ENCODE data around the gene RNF175.

RNF175 gene

GRCh38 chr4:153784166-153784699, 24.4 kb upstream of the RNF175 start:
- DNase-seq, result no peak

- no peak for DNase-seq
Observed at GRCh38 chr4:153782581-153782980, 22.8 kb upstream of the RNF175 start.

- DNase-seq, result no peak
Observed at GRCh38 chr4:153781717-153782416, 22.0 kb upstream of the RNF175 start.

GRCh38 chr4:153781280-153781679, 21.5 kb upstream of the RNF175 start:
- DNase-seq, result no peak

GRCh38 chr4:153780876-153781275, 21.1 kb upstream of the RNF175 start:
- DNase-seq, result no peak

GRCh38 chr4:153780221-153780620, 20.4 kb upstream of the RNF175 start:
- no peak for DNase-seq

GRCh38 chr4:153778383-153778782, 18.6 kb upstream of the RNF175 start:
- no peak for DNase-seq

- no peak for DNase-seq
Observed at GRCh38 chr4:153777421-153777820, 17.6 kb upstream of the RNF175 start.

GRCh38 chr4:153776601-153777000, 16.8 kb upstream of the RNF175 start:
- DNase-seq, result no peak

GRCh38 chr4:153773236-153773690, 13.4 kb upstream of the RNF175 start:
- DNase-seq, result no peak

GRCh38 chr4:153771046-153771445, 11.2 kb upstream of the RNF175 start:
- DNase-seq, result no peak

- DNase-seq, result no peak
Observed at GRCh38 chr4:153766758-153767157, 6.9 kb upstream of the RNF175 start.

GRCh38 chr4:153765894-153766293, 6.1 kb upstream of the RNF175 start:
- no peak for DNase-seq

GRCh38 chr4:153764601-153765368, 5.0 kb upstream of the RNF175 start:
- DNase-seq, result no peak

GRCh38 chr4:153763404-153763803, 3.6 kb upstream of the RNF175 start:
- DNase-seq, result no peak

- DNase-seq, result no peak
Observed at GRCh38 chr4:153758688-153759406, 977 bp downstream of the RNF175 start.

GRCh38 chr4:153758136-153758535, 1.7 kb downstream of the RNF175 start:
- DNase-seq, result no peak

GRCh38 chr4:153757407-153757806, 2.4 kb downstream of the RNF175 start:
- DNase-seq, result no peak

GRCh38 chr4:153755186-153755585, 4.6 kb downstream of the RNF175 start:
- DNase-seq, result no peak

- peak; percentile 32 for DNase-seq
Observed at GRCh38 chr4:153750197-153750817, 9.5 kb downstream of the RNF175 start.

GRCh38 chr4:153748378-153748777, 11.4 kb downstream of the RNF175 start:
- DNase-seq, result no peak

- no peak for DNase-seq
Observed at GRCh38 chr4:153747406-153747955, 12.3 kb downstream of the RNF175 start.

- DNase-seq, result no peak
Observed at GRCh38 chr4:153745651-153746050, 14.2 kb downstream of the RNF175 start.
